ENCODE data around the gene ERGIC3.

The ERGIC3 gene

DNA sequence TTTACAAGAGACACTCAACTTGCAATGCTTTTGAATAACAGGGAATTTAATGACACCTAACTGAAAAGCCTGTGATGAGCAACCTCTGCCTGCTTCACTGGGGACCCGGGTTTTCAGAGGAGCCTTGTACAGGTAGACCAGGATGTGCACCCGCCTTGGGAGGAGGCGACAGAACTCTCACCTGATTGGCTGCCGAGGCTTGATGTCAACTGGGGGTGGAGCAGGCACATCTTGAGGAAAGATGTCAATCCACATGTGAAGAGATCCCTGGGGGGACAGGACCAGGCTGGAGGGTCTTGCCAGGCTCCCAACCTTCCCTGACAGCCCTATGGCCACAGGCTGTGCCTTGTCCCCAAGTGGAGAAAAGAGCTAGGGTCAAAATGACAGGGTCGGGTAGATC is 19.8 kb downstream of the ERGIC3 start:
- DNase-seq (ENCODE audit: low read depth), result no peak

DNA sequence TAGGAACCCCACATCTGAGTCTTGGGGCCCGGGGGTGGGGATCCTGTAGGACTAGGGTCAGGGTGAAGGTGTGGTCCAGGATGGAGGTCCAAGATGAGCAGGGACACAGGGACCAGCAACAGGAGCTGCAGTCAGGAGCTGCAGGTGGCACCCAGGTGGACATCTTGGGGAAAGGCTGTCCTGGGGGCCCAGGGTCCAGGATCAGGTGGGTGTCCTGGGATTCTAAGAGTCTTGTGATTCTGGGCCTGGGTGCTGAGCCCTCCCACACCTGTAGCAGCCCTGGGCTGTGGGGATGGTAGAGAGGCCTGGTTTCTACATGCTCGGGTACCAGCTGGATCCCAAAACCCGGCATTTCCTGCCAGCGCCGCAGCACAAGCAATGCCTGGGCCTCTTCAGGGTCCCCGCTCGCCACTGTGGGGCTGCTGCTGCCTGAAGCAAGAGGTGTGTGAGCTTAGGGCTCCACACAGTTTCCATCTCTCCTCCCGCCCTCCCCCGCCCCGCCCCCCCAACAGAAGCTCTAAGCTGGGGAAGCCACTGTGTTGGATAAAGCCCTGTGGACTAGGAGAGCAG is 20.7 kb downstream of the ERGIC3 start:
- DNase-seq (ENCODE audit: low read depth), result no peak

DNA sequence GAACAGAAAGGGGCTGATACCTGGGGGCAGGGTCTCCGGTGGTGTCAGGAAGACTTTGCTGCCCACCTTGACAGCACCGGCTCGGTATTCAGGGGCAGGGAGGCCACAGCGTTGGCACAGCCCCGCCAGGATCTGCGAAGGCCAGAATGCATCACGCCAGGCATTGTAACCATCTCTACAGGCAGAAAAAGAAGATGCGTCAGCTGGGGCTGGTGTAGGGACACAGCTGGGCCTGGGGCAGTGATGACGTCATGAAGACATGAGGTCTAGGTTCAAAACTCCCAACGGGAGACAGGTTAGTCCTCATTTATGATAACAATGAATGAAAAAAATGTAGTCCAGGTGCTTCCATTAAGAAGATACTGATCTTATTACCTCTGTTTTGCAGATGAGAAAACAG is 22.0 kb downstream of the ERGIC3 start:
- DNase-seq (ENCODE audit: low read depth), result no peak

DNA sequence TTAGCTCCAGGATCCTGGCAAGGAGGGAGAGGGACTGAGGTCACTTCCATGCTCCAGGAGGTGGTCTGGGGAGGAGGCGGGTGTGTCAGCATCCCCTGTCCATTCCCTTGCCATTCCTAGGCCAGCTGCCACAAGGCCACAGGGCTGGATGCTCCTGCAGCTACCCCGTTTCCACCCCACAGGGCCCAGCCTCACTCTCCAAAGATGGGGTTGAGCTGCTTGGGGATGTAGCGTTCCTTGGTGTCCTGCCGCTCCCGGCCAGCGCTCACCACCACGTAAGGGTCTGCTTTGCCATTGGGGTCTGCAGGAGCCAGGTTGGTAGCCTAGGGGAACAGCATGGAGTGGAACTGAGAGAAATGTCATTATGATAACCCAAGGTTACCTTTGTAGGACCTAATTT is 23.0 kb downstream of the ERGIC3 start:
- DNase-seq (ENCODE audit: low read depth), result no peak

DNA sequence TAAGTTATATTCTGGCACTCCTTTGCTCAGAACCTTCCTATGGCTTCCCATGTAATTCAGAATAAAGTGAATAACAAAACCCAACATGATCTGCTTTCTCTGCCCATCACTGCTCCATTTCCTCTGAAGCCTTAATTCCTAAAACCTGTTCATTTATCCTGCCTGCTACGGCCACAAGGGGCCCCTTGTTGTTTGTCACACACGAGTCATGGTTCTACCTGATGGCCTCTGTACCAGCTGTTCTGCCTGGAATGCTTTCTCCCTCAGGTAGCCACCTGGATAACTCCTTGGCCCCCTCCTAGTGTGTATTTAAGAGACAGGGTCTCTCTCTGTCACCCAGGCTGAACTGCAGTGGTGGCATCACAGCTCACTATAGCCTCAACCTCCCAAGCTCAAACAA is 26.8 kb downstream of the ERGIC3 start:
- no peak for DNase-seq (ENCODE audit: low read depth)

DNA sequence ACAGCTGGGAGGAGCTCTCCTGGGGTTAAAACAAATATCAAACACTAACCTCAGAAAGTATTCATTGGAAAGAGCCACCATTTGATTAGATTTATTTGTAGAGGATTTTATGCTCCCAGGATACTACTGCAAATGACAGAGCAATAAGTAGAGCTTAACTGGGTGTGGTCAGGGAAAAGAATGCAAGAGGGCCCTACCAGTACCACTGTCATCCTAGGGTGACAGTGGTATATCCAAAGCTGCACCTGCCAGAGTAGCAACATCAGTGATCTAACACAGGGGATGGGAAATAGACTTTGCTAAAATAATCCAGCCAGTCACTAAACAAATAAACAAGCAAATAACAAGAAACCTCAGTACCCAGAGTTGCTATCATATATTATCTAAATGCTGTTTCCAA is 29.7 kb downstream of the ERGIC3 start:
- DNase-seq (ENCODE audit: low read depth), result no peak

DNA sequence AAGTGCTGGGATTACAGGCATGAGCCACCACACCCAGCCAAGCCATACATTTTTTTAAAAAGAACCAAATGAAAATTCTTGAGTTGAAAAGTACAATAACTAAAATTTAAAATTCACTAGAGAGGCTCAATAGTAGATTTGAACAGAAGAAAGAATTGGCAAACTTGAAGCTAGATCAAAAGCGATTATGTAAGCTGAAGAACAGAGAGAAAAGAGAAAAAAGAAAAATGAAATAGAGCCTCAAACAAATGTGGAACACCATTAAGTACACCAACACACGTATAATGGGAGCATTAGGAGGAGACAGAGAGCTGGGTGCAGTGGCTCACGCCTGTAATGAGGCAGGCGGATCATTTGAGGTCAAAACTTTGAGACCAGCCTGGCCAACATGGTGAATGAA is 31.0 kb downstream of the ERGIC3 start:
- DNase-seq (ENCODE audit: low read depth), result no peak

DNA sequence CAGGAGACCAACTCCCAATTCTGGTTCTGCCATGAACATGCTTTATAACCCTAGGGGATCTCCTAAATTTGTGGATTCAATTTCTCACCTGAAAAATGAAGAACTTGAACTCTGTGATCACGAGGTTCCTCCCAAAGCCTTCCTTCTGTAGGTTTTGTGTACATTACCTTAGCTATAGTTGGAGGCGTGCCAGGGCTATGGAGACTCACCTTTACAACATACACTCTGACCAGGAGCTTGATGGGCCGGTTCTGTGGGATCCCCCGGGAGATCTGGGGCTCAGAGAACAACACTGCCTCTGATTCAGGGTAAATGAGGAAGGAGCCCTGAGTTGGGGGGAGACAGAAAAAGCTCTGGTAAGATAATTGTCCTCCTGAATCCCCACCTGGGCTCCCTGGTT is 34.1 kb downstream of the ERGIC3 start:
- DNase-seq (ENCODE audit: low read depth), result no peak

DNA sequence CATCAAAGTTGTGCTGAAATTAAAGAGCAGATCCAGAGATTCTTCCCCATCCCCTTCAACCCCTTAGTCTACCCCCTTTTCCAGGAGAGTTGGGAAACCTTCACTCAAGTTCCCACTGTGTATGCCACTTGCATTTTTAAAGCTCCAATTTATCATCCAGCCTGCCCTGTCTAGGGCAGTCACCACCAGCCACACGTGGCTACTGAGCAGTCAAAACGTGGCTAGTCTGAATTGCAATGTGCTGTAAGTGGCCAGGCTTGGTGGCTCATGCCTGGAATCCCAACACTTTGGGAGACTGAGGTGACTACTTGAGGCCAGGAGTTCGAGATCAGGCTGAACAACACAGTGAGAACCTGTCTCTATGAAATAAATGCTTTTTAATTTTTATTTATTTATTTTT is 34.9 kb downstream of the ERGIC3 start:
- DNase-seq (ENCODE audit: low read depth), result no peak

DNA sequence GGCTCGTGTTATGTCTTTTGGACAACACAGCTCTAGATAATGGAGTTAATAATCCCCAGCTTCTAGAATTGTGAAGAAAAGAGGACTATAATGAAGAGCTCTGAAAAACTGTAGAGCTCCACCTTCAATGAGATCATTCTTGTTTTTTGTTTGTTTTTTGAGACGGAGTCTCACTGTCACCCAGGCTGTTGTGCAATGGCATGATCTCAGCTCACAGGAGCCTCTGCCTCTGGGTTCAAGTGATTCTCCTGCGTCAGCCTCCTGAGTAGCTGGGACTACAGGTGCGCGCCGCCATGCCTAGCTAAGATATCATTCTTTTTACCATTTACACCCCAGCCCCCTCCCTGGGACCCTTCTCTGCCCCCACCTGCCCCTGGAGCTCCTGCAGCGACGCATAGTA is 36.6 kb downstream of the ERGIC3 start:
- DNase-seq (ENCODE audit: low read depth), result no peak

DNA sequence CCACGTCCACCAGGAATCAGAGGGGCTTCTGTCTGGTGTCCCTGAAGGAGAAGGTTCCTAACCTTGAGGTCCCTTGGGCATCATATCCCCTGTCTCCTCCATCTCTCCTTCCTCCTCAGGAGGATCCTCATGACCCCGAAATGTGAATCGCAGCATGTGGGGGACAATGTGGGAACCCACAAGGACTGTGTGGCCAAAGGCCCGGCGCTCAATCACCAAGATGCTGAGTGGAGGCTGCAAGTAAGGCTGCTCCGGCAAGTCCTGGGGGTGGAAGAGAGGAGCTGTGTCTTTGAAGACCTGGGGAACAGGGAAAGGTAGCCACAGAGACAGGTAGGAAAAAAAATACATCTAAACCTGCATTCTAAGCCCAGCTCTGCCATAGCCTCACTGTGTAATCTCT is 37.3 kb downstream of the ERGIC3 start:
- DNase-seq (ENCODE audit: low read depth), result no peak

DNA sequence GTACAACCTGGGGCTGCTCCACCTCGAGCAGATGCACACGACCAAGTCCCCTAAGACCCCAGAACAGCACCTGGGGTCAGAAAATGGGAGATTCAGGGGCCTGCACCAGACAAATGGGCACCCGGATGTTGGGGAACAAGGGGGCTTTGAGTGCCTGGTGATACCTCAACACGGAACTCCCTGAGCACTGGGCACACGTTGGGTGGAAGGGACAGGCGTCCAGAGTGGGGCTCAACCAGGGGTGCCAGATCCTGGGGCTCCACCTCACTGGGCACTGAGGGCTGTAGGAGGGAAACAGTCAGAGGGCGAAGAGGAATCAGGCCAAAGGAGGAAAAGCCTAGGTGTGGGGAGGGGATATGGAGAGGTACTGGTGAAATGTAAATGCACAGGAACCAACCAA is 40.3 kb downstream of the ERGIC3 start:
- no peak for DNase-seq (ENCODE audit: low read depth)

DNA sequence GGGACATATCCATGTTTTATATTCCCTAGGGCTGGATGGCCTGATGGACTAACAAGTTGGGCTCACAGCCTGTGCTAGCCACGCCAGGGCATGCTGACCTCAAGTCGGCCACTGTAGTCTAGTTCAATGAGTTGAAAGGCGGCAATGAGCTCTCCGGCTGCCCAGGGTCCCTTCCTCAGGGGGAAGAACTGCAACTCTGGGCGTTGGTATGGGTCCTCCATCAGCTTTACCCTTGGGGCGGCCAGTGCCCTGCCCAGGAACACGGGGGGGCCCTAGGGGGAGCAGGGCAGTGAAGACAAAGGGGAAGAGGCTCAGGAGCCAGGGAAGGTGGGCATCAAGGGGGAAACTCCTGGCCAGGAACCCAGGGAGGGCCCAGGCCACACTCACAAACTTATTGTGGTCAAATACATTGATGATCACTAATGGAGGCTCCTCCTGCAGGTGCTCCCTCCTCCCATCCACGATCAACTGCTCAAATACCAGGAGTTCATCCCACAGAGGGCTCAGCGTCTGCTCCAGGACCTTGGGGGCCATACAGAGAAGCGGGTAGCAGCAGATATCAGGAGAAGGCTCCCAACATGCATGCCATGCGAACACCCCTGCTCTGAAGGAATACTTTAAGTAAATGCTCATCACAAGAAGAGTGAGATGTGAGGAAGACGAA is 41.0 kb downstream of the ERGIC3 start:
- DNase-seq (ENCODE audit: low read depth), result no peak

DNA sequence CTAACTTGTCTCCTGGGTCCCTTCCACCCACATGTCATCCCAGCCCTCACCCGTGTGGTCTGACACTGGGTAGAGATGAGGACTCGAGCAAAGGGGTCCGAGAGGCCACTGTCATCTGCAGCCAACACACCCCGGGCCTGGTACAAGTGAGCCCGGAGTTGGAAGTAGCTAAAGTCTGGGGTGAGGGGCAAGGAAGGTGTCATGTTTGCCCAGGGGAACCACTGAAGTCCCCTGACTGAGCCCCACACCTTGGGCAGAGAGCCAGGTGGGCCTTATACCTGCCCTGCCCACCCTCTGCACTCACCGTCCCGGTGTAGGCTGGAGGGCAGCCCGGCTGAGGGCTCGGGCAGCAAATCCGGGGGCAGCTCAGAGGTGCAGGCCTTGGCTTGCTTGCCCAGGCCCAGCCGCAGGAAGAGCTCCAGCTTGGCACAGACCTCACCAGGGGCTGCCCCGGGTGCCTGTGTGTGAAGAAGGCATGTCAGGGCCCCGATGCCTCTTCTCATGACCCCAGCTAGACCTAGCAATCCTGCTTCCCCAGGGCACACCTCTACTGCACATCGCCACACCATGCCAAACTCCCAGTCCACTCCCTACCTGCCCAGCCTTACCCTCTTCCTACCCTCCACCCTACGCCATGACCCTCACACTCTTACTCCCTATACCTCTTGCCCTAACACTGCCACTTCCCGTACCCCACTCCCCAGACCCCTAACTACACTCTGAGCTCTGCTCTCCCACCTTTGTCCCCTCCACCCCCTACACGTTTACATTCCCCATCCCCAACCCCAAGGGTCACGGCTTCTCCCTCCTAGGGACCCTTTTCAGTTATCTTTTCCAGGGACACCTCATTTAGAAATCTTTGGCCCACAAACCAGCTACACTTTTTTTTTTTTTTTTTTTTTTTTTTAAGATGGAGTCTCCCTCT is 42.0 kb downstream of the ERGIC3 start:
- no peak for DNase-seq (ENCODE audit: low read depth)

DNA sequence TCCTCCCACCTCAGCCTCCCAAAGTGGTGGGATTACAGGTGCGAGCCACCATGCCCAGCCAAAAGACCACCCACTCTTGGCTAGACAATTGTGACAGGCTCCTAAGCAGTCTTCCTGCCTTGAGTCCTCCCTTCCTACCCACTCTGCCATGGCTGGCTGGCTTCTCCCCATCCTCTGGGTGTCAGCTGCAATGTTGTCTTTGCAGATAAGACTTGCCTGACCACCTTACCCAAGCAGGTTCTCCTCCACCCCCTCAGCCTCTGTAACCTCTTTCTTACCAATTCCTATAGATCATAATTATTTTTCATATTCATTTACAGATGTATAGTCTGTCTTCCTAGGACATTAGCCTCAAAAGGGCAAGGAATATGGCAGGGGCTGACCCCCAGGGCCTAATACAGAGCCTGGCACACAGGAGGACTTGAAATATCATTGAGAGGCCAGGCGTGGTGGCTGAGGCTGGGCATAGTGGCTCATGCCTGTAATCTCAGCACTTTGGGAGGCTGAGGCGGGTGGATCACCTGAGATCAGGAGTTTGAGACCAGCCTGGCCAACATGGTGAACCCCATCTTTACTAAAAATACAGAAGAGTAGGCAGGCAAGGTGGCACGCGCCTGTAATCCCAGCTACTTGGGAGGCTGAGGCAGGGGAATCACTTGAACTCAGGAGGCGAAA is 45.0 kb downstream of the ERGIC3 start:
- no peak for DNase-seq (ENCODE audit: low read depth)

DNA sequence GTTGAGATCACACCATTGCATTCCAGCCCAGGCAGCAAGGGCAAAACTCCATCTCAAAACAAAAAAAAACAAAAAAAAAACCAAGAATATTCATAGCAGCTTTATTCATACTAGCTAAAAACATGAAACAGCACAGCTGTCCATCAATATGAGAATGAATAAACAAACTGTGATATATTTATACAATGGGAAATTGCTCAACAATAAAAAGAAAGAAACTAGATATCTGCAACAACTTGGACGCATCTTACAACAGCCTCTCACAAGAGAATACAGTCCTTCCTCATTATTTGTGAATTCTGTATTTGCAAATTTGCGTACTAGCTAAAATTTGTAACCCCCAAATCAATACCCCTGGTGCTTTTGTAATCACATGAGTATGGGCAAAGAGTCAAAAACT is 45.6 kb downstream of the ERGIC3 start:
- DNase-seq (ENCODE audit: low read depth), result no peak

DNA sequence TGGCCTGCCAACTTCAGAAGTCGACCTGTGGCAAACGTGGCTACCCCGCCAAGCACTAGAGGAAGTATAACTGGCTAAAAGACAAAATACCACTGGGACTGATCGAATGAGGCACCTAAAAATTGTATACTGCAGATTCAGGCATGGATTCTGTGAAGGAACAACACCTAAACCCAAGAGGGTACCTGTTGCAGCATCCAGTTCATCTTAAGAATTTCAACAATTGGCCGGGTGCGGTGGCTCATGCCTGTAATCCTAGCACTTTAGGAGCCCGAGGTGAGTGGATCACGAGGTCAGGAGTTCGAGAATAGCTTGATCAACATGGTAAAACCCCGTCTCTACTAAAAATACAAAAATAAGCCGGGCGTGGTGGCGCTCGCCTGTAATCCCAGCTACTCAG is 46.5 kb downstream of the ERGIC3 start:
- DNase-seq (ENCODE audit: low read depth), result no peak

DNA sequence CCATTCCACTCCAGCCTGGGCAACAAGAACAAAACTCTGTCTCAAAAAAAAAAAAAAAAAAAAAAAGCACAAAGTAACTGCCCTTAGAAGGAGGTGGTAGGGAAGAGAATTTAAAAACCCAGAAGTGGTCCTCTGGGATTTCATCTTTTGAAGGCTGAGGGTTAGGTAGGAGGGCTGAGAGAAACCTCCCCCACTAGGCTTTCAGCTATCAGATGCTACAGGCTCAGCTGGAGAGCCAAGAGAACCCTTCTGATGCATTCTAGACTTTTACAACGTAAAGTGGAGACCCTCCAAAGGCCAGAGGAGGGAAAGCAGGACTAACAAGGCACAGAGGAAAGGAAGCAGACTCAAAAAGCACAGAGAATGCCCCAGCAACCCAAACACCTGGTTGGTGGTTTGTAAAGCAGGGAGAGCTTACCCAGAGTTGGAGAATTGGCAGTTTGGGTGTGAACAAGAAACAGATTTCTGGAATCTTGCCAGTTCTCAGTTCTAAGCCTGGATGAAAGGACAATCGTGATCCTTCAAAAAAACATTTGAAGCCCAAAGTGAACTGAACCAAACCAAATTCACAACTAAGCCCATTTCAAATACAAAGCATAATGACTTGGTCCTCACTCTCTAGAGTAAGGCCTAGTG is 50.6 kb downstream of the ERGIC3 start:
- DNase-seq (ENCODE audit: low read depth), result no peak

DNA sequence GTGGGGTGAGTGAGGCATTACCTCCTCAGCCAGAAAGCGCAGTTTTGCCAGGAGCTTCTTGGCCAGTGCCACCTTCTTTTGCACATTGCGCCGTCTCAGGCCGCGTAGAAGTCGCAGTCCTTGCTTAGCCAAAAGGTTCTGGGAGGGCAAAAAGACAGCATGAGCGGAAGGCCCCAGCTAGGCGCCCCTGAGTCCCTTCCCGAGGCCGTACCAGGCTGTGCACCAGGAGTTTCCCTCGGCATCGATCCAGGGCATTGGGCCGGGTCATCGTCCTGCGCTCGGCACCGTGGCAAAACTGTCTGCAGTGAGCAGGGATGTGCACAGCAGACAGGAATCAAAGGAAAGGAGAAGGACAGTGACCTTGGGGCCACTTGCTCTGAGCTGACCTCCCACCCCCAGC is 53.6 kb downstream of the ERGIC3 start:
- DNase-seq (ENCODE audit: low read depth), result no peak

DNA sequence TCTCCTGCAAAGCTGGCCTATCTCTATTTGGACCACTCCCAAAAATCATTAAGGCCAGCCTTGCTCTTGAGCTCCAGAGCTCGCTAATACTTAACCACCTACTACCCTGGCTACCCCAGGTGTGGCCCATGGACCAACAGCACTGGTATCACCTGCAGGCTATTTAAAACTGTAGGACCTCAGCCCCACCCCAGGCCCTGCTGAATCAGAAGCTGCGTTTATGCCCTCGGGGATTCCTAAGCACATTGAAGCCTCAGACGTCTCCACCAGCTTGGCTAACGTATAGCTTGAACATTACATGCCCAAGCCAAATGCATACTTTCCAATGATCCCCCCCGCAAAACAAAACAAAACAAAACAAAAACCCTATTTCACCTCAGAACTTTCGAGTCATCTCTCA is 54.0 kb downstream of the ERGIC3 start:
- DNase-seq (ENCODE audit: low read depth), result no peak

DNA sequence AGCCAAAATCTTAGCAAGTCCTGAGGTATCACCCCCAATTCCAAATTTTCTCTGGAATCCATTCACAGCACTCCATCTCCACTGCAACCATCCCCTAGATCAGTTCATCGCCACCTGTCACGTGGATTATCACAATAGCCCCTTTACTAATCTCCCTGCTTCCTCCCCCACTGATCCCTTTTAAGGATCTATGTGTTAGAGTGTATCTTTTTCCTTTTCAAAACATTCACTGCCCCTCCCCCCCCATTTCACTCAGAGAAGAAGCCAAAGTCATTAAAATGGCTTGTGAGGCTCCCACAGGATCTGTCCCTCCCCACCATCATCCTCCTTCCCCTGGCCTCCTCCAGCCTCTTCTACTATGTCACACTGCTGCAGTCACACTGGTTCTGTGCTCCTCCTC is 55.3 kb downstream of the ERGIC3 start:
- no peak for DNase-seq (ENCODE audit: low read depth)

DNA sequence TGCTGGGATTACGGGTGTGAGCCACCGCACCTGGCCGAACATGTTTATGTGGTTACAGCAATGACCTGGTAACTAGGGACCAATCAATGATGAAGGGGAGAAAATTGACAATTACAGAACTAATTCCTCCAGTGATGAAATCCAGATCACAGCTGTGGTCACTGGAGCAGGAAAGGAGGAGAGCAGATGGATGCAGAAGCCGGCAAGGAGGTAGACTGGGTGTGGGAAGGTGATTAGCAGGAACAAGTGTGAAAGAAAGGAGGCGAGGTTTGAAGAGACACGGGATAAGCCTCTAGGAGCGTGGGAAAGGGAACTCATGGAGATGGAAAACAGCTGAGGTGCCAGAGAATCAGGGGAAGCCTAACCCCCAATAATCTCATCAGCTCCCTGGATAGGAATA is 56.6 kb downstream of the ERGIC3 start:
- no peak for DNase-seq (ENCODE audit: low read depth)
